Caco-2 (cell line): ENCODE measurements around the gene EPHB6. TPM values are rescaled to one million over a fixed set of nuclear protein-coding genes. Genes with fewer than 3 reads are reported as not detected.

Experiments used
- BruUV-seq: library from RNA; stranded (reverse); fragments of 400-500 nt; replicated peaks from 2 replicates; lab custom pipeline; 2021; lab: Mats Ljungman, UMichigan
- CTCF ChIA-PET: fragments of 300-600 bp; sonication (Branson Sonifier 250); formaldehyde crosslinking; loops from one replicate; lab custom pipeline; 2022; ENCODE audit warnings: antibody characterized with exemption; lab: Charles Lee
- POLR2A ChIA-PET: fragments of 300-600 bp; sonication (Branson Sonifier 250); formaldehyde crosslinking; loops from one replicate; lab custom pipeline; 2022; ENCODE audit warnings: antibody characterized with exemption; lab: Charles Lee
- DNase-seq, 2 experiments: peaks; one replicate each; pipeline versions ENCODE4 v3.0.0 to v3.0.0-alpha.2; 2020 to 2022
- H3K27me3 ChIP-seq: replicated peaks from 2 replicates; pipeline ENCODE4 v1.6.0; 2011; ENCODE audit warnings: low read length; ENCODE audit not compliant: control insufficient read depth, insufficient read depth
- H3K36me3 ChIP-seq: 2 replicates; pipeline ENCODE4 v1.5.1; 2011; ENCODE audit warnings: low read length; ENCODE audit not compliant: control insufficient read depth, insufficient read depth
- H3K4me1 ChIP-seq: fragments of 250-450 bp; sonication (Bioruptor Pico); 2 replicates; pipeline ENCODE4 v1.5.1; 2020; ENCODE audit warnings: mild to moderate bottlenecking
- H3K4me3 ChIP-seq: 2 replicates; pipeline ENCODE4 v1.5.1; 2011; ENCODE audit warnings: low read depth, mild to moderate bottlenecking, control low read depth, low read length
- H3K9me3 ChIP-seq: fragments of 250-450 bp; sonication (Bioruptor Pico); 2 replicates; pipeline ENCODE4 v1.5.1; 2020; ENCODE audit warnings: mild to moderate bottlenecking, moderate library complexity
- H3K27ac Mint-ChIP-seq: one replicate; pipeline ENCODE4 v1.8.0; 2022; ENCODE audit warnings: mixed read lengths; ENCODE audit not compliant: unreplicated experiment
- H3K27me3 Mint-ChIP-seq: one replicate; pipeline ENCODE4 v1.8.0; 2022; ENCODE audit warnings: mixed read lengths; ENCODE audit not compliant: insufficient read depth, unreplicated experiment
- H3K36me3 Mint-ChIP-seq: one replicate; pipeline ENCODE4 v1.8.0; 2022; ENCODE audit warnings: mild to moderate bottlenecking, mixed read lengths; ENCODE audit not compliant: insufficient read depth, unreplicated experiment
- H3K4me1 Mint-ChIP-seq: one replicate; pipeline ENCODE4 v1.8.0; 2022; ENCODE audit warnings: low read depth, mixed read lengths; ENCODE audit not compliant: unreplicated experiment
- H3K4me3 Mint-ChIP-seq: one replicate; pipeline ENCODE4 v1.8.0; 2022; ENCODE audit warnings: mild to moderate bottlenecking, moderate library complexity, mixed read lengths; ENCODE audit not compliant: unreplicated experiment
- H3K9me3 Mint-ChIP-seq: one replicate; pipeline ENCODE4 v1.8.0; 2022; ENCODE audit warnings: mixed read lengths; ENCODE audit not compliant: unreplicated experiment
- intact Hi-C: fragments of 100-400 bp; cut with micrococcal nuclease; formaldehyde crosslinking; loops from one replicate; pipeline ENCODE4 v1.10.0; 2022; ENCODE audit not compliant: unreplicated experiment
- total RNA-seq: library from RNA; stranded (reverse); gene quantifications from 2 replicates; pipeline ENCODE4 v1.2.3, GENCODE V29; 2022
- TF ChIP-seq, protein P1 (sequence below), 2 experiments: fragments of 200-600 bp in 1 of 2; IDR thresholded peaks; 1 replicate in 1 of 2; 2 replicates in 1 of 2; pipeline versions ENCODE4 v1.5.1 to v1.8.0; 2011 to 2022; ENCODE audit warnings: antibody characterized with exemption in 1 of 2, control low read depth in 1 of 2, inconsistent platforms in 1 of 2, low read depth in 1 of 2, low read length in 1 of 2, mild to moderate bottlenecking in 1 of 2, moderate library complexity in 1 of 2; ENCODE audit not compliant: insufficient read depth in 1 of 2, severe bottlenecking in 1 of 2, unreplicated experiment in 1 of 2

EPHB6 gene
- total RNA-seq, 1 experiment from 2014 or later = 2.7 TPM

DNA sequence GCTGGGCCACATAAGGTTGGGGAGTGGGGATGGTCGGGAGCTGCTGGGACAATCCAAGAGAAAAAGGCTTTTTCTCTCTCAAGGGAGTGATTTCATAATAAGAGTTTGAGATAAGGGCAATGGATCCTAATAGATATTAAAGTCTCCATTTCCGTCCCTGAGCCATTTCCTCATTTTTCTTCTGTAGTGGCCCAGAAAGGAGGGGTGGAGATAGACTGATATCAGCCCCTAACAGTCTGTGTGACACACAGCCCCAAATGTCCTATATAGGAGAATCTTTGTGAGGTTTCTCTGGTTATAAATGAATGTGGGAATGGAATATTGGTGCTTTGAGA lies 48.9 kb upstream of the EPHB6 start:
- no peaks in the 10 kb centered on the region for H3K9me3 ChIP-seq
- H3K4me1 ChIP-seq = no peaks in the 10 kb centered on the region
- POLR2A ChIA-PET = no interaction called here
- CTCF ChIA-PET = no interaction called here
- no TSS peak for BruUV-seq
- Mint-ChIP-seq H3K27ac (no peak overlapping the region), H3K4me1 (peaks cover 15% of the 10 kb centered on the region), H3K27me3 (no peaks in the 10 kb centered on the region), H3K36me3 (no peaks in the 10 kb centered on the region), H3K4me3 (no peak overlapping the region), H3K9me3 (no peaks in the 10 kb centered on the region)
- no peak overlapping the region for H3K4me3 ChIP-seq
- H3K27me3 ChIP-seq = no peaks in the 10 kb centered on the region
- no peak for DNase-seq
- TF ChIP-seq, protein P1, sequence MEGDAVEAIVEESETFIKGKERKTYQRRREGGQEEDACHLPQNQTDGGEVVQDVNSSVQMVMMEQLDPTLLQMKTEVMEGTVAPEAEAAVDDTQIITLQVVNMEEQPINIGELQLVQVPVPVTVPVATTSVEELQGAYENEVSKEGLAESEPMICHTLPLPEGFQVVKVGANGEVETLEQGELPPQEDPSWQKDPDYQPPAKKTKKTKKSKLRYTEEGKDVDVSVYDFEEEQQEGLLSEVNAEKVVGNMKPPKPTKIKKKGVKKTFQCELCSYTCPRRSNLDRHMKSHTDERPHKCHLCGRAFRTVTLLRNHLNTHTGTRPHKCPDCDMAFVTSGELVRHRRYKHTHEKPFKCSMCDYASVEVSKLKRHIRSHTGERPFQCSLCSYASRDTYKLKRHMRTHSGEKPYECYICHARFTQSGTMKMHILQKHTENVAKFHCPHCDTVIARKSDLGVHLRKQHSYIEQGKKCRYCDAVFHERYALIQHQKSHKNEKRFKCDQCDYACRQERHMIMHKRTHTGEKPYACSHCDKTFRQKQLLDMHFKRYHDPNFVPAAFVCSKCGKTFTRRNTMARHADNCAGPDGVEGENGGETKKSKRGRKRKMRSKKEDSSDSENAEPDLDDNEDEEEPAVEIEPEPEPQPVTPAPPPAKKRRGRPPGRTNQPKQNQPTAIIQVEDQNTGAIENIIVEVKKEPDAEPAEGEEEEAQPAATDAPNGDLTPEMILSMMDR (IDR thresholded peaks at IDR 0.05; ENCODE audit: insufficient read depth in 1 of 2, low read depth in 1 of 2, low read length in 1 of 2, severe bottlenecking in 1 of 2, unreplicated experiment in 1 of 2) = no peak
- H3K36me3 ChIP-seq = no peaks in the 10 kb centered on the region
- intact Hi-C loops = no loop called here

DNA sequence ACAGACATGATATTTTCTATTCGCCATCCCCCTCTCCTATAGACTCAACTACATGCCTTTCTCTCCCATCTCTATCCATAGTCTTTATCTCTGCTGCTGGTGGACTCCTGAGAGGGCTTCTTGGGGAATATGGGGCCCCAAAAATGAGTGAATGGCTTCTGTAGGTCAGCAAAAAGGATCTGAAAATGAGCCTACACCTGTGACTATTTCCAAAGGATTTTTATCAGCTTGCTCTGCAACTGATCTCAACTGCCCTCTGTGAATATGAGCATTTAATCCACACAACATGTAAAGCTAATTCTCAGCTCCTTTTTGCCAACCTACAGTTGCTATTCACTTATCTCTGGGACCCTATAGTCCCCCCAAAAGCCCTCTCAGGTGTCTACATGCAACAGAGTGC lies 47.9 kb upstream of the EPHB6 start:
- TF ChIP-seq, protein P1 (IDR thresholded peaks at IDR 0.05; ENCODE audit: insufficient read depth in 1 of 2, low read depth in 1 of 2, low read length in 1 of 2, severe bottlenecking in 1 of 2, unreplicated experiment in 1 of 2) = no peak
- H3K36me3 ChIP-seq = no peaks in the 10 kb centered on the region
- Mint-ChIP-seq H3K36me3 (no peaks in the 10 kb centered on the region), H3K4me3 (no peak overlapping the region), H3K27me3 (no peaks in the 10 kb centered on the region), H3K4me1 (peaks cover 17% of the 10 kb centered on the region), H3K9me3 (no peaks in the 10 kb centered on the region), H3K27ac (no peak overlapping the region)
- H3K9me3 ChIP-seq = no peaks in the 10 kb centered on the region
- DNase-seq = no peak
- intact Hi-C loops = no loop called here
- no TSS peak for BruUV-seq
- H3K4me1 ChIP-seq = no peaks in the 10 kb centered on the region
- ChIA-PET CTCF (interaction anchor here (0.6 to 1.0 kb wide), 2 partner anchors 24 to 225 kb away, joined by 3 to 7 read pairs; no protein-coding TSS in a partner anchor), POLR2A (no interaction called here)
- H3K27me3 ChIP-seq = no peaks in the 10 kb centered on the region
- no peak overlapping the region for H3K4me3 ChIP-seq

DNA sequence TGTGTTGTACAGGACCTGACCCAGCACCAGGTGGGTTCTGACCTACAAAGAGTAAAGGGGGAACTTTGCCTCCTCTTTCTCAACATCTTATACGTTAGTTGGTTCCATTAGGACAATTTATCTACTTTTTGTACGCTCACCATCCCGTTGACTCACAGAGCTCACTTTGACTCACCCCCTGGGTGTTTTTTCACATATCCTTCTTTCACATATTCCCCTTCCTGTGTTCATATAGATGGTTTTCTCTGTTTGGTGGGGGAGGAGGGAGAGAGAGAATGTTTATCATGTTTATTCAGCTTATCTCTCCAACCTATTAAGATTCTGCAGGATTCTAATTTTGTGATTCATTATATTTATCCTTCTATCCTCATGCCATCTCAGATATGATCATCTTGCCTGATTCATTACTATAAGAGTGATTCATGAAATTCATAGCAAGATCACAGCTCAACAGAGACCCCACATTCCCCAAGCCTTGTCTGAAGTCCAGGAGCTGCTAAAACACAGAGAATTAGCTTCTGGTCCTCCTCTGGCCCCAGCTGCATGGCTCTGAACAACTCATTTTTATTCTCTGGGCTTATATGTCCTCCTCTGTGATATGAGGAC lies 46.9 kb upstream of the EPHB6 start:
- H3K4me3 ChIP-seq = no peak overlapping the region
- H3K27me3 ChIP-seq = no peaks in the 10 kb centered on the region
- no peaks in the 10 kb centered on the region for H3K36me3 Mint-ChIP-seq
- peaks cover 9% of the 10 kb centered on the region for H3K4me1 ChIP-seq
- H3K27ac Mint-ChIP-seq = no peak overlapping the region
- H3K27me3 Mint-ChIP-seq = no peaks in the 10 kb centered on the region
- H3K9me3 ChIP-seq = no peaks in the 10 kb centered on the region
- CTCF ChIA-PET = interaction anchor here (0.6 to 1.6 kb wide), 2 partner anchors 10 to 175 kb away, joined by 3 to 4 read pairs; no protein-coding TSS in a partner anchor
- H3K36me3 ChIP-seq = no peaks in the 10 kb centered on the region
- DNase-seq = no peak
- TF ChIP-seq, protein P1 (IDR thresholded peaks at IDR 0.05; ENCODE audit: insufficient read depth in 1 of 2, low read depth in 1 of 2, low read length in 1 of 2, severe bottlenecking in 1 of 2, unreplicated experiment in 1 of 2) = no peak
- POLR2A ChIA-PET = no interaction called here
- no peak overlapping the region for H3K4me3 Mint-ChIP-seq
- H3K4me1 Mint-ChIP-seq = peaks cover 27% of the 10 kb centered on the region
- intact Hi-C loops = no loop called here
- H3K9me3 Mint-ChIP-seq = no peaks in the 10 kb centered on the region
- no TSS peak for BruUV-seq
